Osteoblast (primary cell): ENCODE results near the gene MYH16. TPM values are rescaled to one million over a fixed set of nuclear protein-coding genes. Genes with fewer than 3 reads are reported as not detected.
"Not testable (repeated sequence)": the region's sequence is repeated elsewhere in the genome, so short reads cannot be mapped to it uniquely, and the experiment has no call there.

ENCODE experiments used
- DNase-seq: peaks from one replicate; pipeline ENCODE4 v3.0.0; 2011; ENCODE audit warnings: low spot score, mixed read lengths; ENCODE audit not compliant: insufficient read length; ENCODE audit errors: missing footprints
- H2AFZ ChIP-seq: 2 replicates; pipeline ENCODE4 v1.6.0; 2011; ENCODE audit warnings: mild to moderate bottlenecking, low read length
- H3K27ac ChIP-seq: 2 replicates; pipeline ENCODE4 v1.5.1; 2011; ENCODE audit warnings: mild to moderate bottlenecking, low read depth, low read length, moderate library complexity
- H3K27me3 ChIP-seq: 2 replicates; pipeline ENCODE4 v1.6.0; 2012; ENCODE audit warnings: mild to moderate bottlenecking, control low read depth, inconsistent platforms, low read length, moderate library complexity; ENCODE audit not compliant: insufficient read depth
- H3K36me3 ChIP-seq: 2 replicates; pipeline ENCODE4 v1.5.1; 2011; ENCODE audit warnings: mild to moderate bottlenecking, low read length, control low read depth, moderate library complexity; ENCODE audit not compliant: insufficient read depth
- H3K4me1 ChIP-seq: 2 replicates; pipeline ENCODE4 v1.5.1; 2011; ENCODE audit warnings: mild to moderate bottlenecking, low read length, control low read depth, moderate library complexity; ENCODE audit not compliant: insufficient read depth
- H3K4me2 ChIP-seq: 2 replicates; pipeline ENCODE4 v1.6.0; 2011; ENCODE audit warnings: mild to moderate bottlenecking, low read length; ENCODE audit not compliant: insufficient read depth
- H3K4me3 ChIP-seq: fragments of 200-600 bp; sonication (generic); 3 replicates; pipeline ENCODE4 v1.5.1; 2012; ENCODE audit warnings: mild to moderate bottlenecking, low read length, inconsistent platforms; ENCODE audit not compliant: insufficient read depth
- H3K79me2 ChIP-seq: 2 replicates; pipeline ENCODE4 v1.6.0; 2012; ENCODE audit warnings: mild to moderate bottlenecking, low read length, control low read depth, inconsistent platforms; ENCODE audit not compliant: insufficient read depth
- H3K9me3 ChIP-seq: 2 replicates; pipeline ENCODE4 v1.5.1; 2011; ENCODE audit warnings: low read depth, low read length, control low read depth
- H4K20me1 ChIP-seq: 2 replicates; pipeline ENCODE4 v1.6.0; 2012; ENCODE audit warnings: mild to moderate bottlenecking, low read length, control low read depth; ENCODE audit not compliant: insufficient read depth
- total RNA-seq: library from RNA; depleted of rRNA; stranded (reverse); fragments of >200 nt; gene quantifications from 2 replicates; pipeline ENCODE4 v1.2.3, GENCODE V29; 2012
- TF ChIP-seq, protein P1 (sequence below): IDR thresholded peaks from 2 replicates; pipeline ENCODE4 v1.5.1; 2011; ENCODE audit warnings: mild to moderate bottlenecking, low read depth, low read length, moderate library complexity; ENCODE audit errors: extremely low read depth

MYH16 gene
- total RNA-seq, 1 donor, result not detected

- Histone ChIP-seq H3K36me3 (no peaks in the 10 kb centered on the region), H3K4me2 (no peak overlapping the region), H3K27ac (no peak overlapping the region), H3K4me3 (no peak overlapping the region), H3K4me1 (no peaks in the 10 kb centered on the region), H2AFZ (no peak overlapping the region), H3K9me3 (no peaks in the 10 kb centered on the region), H3K79me2 (no peaks in the 10 kb centered on the region), H4K20me1 (no peaks in the 10 kb centered on the region), H3K27me3 (no peaks in the 10 kb centered on the region)
- TF ChIP-seq, protein P1, sequence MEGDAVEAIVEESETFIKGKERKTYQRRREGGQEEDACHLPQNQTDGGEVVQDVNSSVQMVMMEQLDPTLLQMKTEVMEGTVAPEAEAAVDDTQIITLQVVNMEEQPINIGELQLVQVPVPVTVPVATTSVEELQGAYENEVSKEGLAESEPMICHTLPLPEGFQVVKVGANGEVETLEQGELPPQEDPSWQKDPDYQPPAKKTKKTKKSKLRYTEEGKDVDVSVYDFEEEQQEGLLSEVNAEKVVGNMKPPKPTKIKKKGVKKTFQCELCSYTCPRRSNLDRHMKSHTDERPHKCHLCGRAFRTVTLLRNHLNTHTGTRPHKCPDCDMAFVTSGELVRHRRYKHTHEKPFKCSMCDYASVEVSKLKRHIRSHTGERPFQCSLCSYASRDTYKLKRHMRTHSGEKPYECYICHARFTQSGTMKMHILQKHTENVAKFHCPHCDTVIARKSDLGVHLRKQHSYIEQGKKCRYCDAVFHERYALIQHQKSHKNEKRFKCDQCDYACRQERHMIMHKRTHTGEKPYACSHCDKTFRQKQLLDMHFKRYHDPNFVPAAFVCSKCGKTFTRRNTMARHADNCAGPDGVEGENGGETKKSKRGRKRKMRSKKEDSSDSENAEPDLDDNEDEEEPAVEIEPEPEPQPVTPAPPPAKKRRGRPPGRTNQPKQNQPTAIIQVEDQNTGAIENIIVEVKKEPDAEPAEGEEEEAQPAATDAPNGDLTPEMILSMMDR, result no peak
- no peak for DNase-seq
These were observed 16.5 kb downstream of the MYH16 start for GRCh38 chr7:99289185-99289584.

DNA sequence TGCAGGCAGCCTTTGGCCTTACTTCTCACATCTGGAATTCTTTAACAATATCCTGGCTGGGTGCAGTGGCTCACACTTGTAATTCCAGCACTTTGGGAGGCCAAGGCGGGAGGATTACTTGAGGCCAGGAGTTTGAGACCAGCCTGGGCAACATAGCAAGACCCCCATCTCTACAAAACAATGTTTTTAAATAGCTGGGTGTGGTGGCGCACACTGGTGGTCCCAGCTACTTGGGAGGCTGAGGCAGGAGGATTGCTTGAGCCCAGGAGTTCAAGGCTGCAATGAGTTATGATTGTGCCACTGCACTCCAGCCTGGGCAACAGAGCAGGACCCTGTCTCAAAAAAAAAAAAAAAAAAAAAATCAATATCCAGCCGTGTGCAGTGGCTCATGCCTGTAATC is 17.5 kb downstream of the MYH16 start:
- not testable (repeated sequence) for H3K4me2 ChIP-seq, H3K79me2 ChIP-seq, H3K36me3 ChIP-seq, H3K9me3 ChIP-seq, H3K27me3 ChIP-seq, DNase-seq, H3K4me3 ChIP-seq, H4K20me1 ChIP-seq, H3K4me1 ChIP-seq, H3K27ac ChIP-seq, H2AFZ ChIP-seq

DNA sequence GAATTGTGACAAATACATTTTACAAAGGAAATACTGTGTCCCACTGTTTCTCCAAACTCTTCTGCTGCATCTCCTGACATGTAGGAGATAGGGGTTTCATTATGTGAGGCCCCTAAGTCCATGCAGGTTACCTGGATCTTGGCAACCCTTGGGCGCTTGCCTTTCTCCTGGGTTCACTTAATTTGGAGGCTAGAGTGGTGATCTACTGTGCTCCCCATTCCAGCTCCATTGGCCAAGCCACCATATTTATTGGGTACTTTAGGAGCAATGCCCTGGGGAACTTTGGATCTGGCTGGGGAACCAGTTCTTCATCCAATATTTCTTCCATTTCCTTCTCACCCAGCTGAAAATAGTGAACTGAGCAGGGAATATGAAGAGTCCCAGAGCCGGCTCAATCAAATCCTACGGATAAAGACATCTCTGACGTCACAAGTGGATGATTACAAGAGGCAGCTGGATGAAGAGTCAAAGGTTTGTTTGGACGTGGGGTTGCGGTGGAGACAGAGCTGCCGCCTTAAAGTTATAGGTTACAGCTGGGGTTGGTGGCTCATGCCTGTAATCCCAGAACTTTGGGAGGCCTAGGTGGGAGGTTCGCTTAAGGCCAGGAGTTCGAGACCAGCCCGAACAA is 18.5 kb downstream of the MYH16 start:
- H3K4me3 ChIP-seq, result no peak overlapping the region
- H3K4me1 ChIP-seq, result no peaks in the 10 kb centered on the region
- DNase-seq, result no peak
- no peak overlapping the region for H3K4me2 ChIP-seq
- no peaks in the 10 kb centered on the region for H3K27me3 ChIP-seq
- H2AFZ ChIP-seq, result no peak overlapping the region
- TF ChIP-seq, protein P1, result no peak
- no peaks in the 10 kb centered on the region for H4K20me1 ChIP-seq
- no peaks in the 10 kb centered on the region for H3K79me2 ChIP-seq
- H3K9me3 ChIP-seq, result no peaks in the 10 kb centered on the region
- H3K27ac ChIP-seq, result no peak overlapping the region
- H3K36me3 ChIP-seq, result no peaks in the 10 kb centered on the region

- DNase-seq, result no peak
- Histone ChIP-seq H3K4me2 (no peak overlapping the region), H3K27ac (no peak overlapping the region), H3K79me2 (no peaks in the 10 kb centered on the region), H3K4me1 (no peaks in the 10 kb centered on the region), H3K4me3 (no peak overlapping the region), H2AFZ (no peak overlapping the region), H3K27me3 (no peaks in the 10 kb centered on the region), H3K9me3 (no peaks in the 10 kb centered on the region), H4K20me1 (no peaks in the 10 kb centered on the region), H3K36me3 (no peaks in the 10 kb centered on the region)
- TF ChIP-seq, protein P1, result no peak
These were observed 19.5 kb downstream of the MYH16 start for GRCh38 chr7:99292127-99292526.
